BLaER1 treated with 17β-estradiol and CSF1 and Interleukin-3, amounts not matched to agents 10 nM and 100 nM (cell line): Measurements from ENCODE around the gene PTPRO.

Experiments
- H3K27ac ChIP-seq, 11 experiments: shearing (Covaris generic); formaldehyde crosslinking; 2 replicates each; pipeline ENCODE4 v1.8.1; 2022
- H3K27me3 ChIP-seq, 11 experiments: shearing (Covaris generic); formaldehyde crosslinking; 2 replicates each; pipeline ENCODE4 v1.8.1; 2022
- H3K36me3 ChIP-seq, 11 experiments: shearing (Covaris generic); formaldehyde crosslinking; 2 replicates each; pipeline ENCODE4 v1.8.1; 2022
- H3K4me1 ChIP-seq, 10 experiments: shearing (Covaris generic); formaldehyde crosslinking; 2 replicates each; pipeline ENCODE4 v1.8.1; 2022
- H3K4me2 ChIP-seq, 11 experiments: shearing (Covaris generic); formaldehyde crosslinking; 2 replicates each; pipeline ENCODE4 v1.8.1; 2022
- H3K4me3 ChIP-seq, 10 experiments: shearing (Covaris generic); formaldehyde crosslinking; 2 replicates each; pipeline ENCODE4 v1.8.1; 2022
- H3K9ac ChIP-seq, 11 experiments: shearing (Covaris generic); formaldehyde crosslinking; 2 replicates each; pipeline ENCODE4 v1.8.1; 2022
- H3K9me3 ChIP-seq, 11 experiments: shearing (Covaris generic); formaldehyde crosslinking; replicated peaks in 1 of 11; 2 replicates each; pipeline ENCODE4 v1.8.1; 2022
- H4K20me1 ChIP-seq, 11 experiments: shearing (Covaris generic); formaldehyde crosslinking; 2 replicates each; pipeline ENCODE4 v1.8.1; 2022
- Cebpa-rat ChIP-seq, 11 experiments: shearing (Covaris generic); IDR thresholded peaks; 2 replicates each; pipeline ENCODE4 v1.8.1; 2022

The PTPRO gene

GRCh38 chr12:15632708-15633107 lies 310.4 kb downstream of the PTPRO start:
- no peak for TF ChIP-seq Cebpa-rat (IDR thresholded peaks at IDR 0.05)
- H4K20me1 ChIP-seq, result no peaks in the 10 kb centered on the region
- H3K9ac ChIP-seq, result no peak overlapping the region
- peaks cover 0 to 11% (median 0%) of the 10 kb centered on the region in 11 experiments; a peak in 3 of 22 replicates for H3K36me3 ChIP-seq
- H3K27me3 ChIP-seq, result no peaks in the 10 kb centered on the region
- no peak overlapping the region for H3K4me3 ChIP-seq
- H3K9me3 ChIP-seq, result no peaks in the 10 kb centered on the region
- peaks cover 11 to 28% (median 16%) of the 10 kb centered on the region in 10 experiments; a peak in 15 of 20 replicates for H3K4me1 ChIP-seq
- H3K4me2 ChIP-seq, result no peak overlapping the region
- no peak overlapping the region for H3K27ac ChIP-seq

DNA sequence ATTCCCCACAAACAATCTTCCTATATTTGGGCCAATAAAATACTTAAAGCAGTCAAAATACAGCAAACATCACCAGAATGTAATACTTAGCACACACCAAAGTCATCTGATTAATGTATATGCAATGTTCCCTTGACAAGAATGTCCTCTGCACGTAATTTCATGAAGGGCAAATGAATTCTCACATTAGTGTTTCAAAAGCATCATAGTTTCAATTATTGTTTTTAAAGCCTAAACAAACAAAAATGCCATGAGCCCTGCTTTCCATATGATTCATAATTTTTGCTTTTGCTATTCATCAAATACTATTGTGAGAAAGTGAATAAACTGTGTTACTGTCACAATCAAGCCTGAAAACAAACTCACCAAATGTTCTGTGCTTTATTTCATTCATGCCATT lies 310.9 kb downstream of the PTPRO start:
- H3K4me1 ChIP-seq, result peaks cover 9 to 24% (median 13%) of the 10 kb centered on the region in 10 experiments; a peak in 15 of 20 replicates

GRCh38 chr12:15634010-15634683 lies 311.8 kb downstream of the PTPRO start:
- Histone ChIP-seq H4K20me1 (no peaks in the 10 kb centered on the region), H3K27me3 (no peaks in the 10 kb centered on the region), H3K27ac (no peak overlapping the region), H3K9ac (no peak overlapping the region), H3K9me3 (no peaks in the 10 kb centered on the region), H3K36me3 (peaks cover 0 to 11% (median 0%) of the 10 kb centered on the region in 11 experiments; a peak in 3 of 22 replicates), H3K4me2 (no peak overlapping the region), H3K4me1 (peaks cover 2 to 15% (median 5%) of the 10 kb centered on the region in 10 experiments; a peak in 14 of 20 replicates), H3K4me3 (no peak overlapping the region)
- no peak for TF ChIP-seq Cebpa-rat (IDR thresholded peaks at IDR 0.05)

More for the DNA sequence above, 310.9 kb downstream of the PTPRO start:
- no peaks in the 10 kb centered on the region for H4K20me1 ChIP-seq
- no peak overlapping the region for H3K9ac ChIP-seq
- no peak overlapping the region for H3K4me3 ChIP-seq
- no peaks in the 10 kb centered on the region for H3K27me3 ChIP-seq
- no peak overlapping the region for H3K4me2 ChIP-seq
- H3K36me3 ChIP-seq, result peaks cover 0 to 11% (median 0%) of the 10 kb centered on the region in 11 experiments; a peak in 3 of 22 replicates
- TF ChIP-seq Cebpa-rat (IDR thresholded peaks at IDR 0.05), result no peak
- no peaks in the 10 kb centered on the region for H3K9me3 ChIP-seq
- no peak overlapping the region for H3K27ac ChIP-seq

DNA sequence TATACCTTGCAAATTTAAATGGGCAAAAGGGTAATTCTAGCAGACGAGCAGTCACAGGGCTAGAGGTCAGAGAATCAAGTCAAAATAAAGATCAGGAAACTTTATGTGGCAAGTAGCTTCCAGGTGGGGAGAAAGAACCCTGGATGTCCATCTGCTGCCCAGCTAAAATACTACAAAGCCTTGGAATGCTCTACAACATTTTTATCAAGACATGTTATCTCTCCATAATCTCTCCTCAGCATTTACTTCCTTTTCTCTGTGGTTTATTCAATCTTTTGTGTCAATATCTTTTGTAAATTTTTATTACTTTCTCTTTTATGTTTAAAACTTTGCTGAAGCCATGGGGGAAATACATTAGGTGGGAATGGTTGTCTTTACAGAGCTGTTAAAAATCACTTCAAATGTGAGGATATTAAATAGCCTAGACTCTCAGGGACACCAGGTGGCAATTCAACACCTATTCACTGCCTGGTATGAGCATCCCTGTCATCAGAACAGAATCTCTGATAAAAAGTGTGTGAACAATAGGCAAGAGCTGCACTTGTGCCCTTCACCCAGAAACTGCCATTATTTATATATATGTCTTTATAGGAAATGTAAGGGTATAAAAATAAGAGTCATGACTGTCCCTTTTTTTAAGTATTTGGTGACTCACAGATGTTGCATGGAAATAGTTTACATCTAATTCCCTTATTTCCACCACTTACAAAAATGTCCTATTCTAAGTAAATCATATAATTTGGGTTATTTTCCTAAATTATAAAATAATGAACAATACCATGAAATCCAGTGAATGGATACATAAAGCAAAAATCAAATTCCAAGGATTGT lies 314.0 kb downstream of the PTPRO start:
- no peak overlapping the region for H3K9ac ChIP-seq
- H3K9me3 ChIP-seq, result no peaks in the 10 kb centered on the region
- H3K4me2 ChIP-seq, result no peak overlapping the region
- 0 out of 20 replicates have a peak, but pooled peaks cover 0 to 5% (median 0%) of the 10 kb centered on the region in 10 experiments for H3K4me1 ChIP-seq
- H3K36me3 ChIP-seq, result peaks cover 0 to 24% (median 0%) of the 10 kb centered on the region in 11 experiments; a peak in 4 of 22 replicates
- H3K4me3 ChIP-seq, result no peak overlapping the region
- no peaks in the 10 kb centered on the region for H4K20me1 ChIP-seq
- H3K27ac ChIP-seq, result no peak overlapping the region
- no peak for TF ChIP-seq Cebpa-rat (IDR thresholded peaks at IDR 0.05)
- H3K27me3 ChIP-seq, result no peaks in the 10 kb centered on the region

GRCh38 chr12:15638231-15638630 lies 315.9 kb downstream of the PTPRO start:
- no peak overlapping the region for H3K4me3 ChIP-seq
- TF ChIP-seq Cebpa-rat (IDR thresholded peaks at IDR 0.05), result no peak
- no peak overlapping the region for H3K9ac ChIP-seq
- H3K36me3 ChIP-seq, result peaks cover 0 to 32% (median 0%) of the 10 kb centered on the region in 11 experiments; a peak in 4 of 22 replicates
- H3K27me3 ChIP-seq, result no peaks in the 10 kb centered on the region
- H3K4me1 ChIP-seq, result 0 out of 20 replicates have a peak, but pooled peaks cover 0 to 5% (median 0%) of the 10 kb centered on the region in 10 experiments
- H3K9me3 ChIP-seq, result no peaks in the 10 kb centered on the region
- H3K4me2 ChIP-seq, result no peak overlapping the region
- H4K20me1 ChIP-seq, result no peaks in the 10 kb centered on the region
- H3K27ac ChIP-seq, result no peak overlapping the region

DNA sequence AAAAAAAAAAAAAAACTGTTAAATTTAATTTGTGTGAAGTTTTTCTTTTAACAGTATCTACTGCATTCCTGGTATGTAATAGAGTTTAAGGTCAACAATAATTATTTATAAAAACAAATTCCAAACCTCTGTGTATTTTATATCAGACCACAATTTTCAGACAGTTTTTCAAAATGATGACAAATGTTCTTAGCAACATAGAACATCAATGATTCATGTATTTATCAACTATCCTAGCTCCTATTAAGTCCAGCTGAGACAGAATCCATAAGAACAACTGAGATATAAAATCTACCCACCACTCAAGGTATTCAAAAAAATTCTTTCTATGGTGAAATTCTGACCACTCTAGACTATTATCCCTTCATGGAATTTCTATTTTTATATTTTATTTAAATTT lies 322.4 kb downstream of the PTPRO start:
- Histone ChIP-seq H3K9ac (no peak overlapping the region), H3K27ac (no peak overlapping the region)

GRCh38 chr12:15646581-15646980 lies 324.3 kb downstream of the PTPRO start:
- Histone ChIP-seq H3K9ac (no peak overlapping the region), H3K36me3 (peaks cover 0 to 25% (median 0%) of the 10 kb centered on the region in 11 experiments; a peak in 2 of 22 replicates), H4K20me1 (no peaks in the 10 kb centered on the region), H3K27me3 (no peaks in the 10 kb centered on the region), H3K27ac (no peak overlapping the region), H3K4me1 (peaks cover 0 to 10% (median 0%) of the 10 kb centered on the region in 10 experiments; a peak in 5 of 20 replicates), H3K9me3 (no peaks in the 10 kb centered on the region), H3K4me3 (no peak overlapping the region), H3K4me2 (no peak overlapping the region)
- no peak for TF ChIP-seq Cebpa-rat (IDR thresholded peaks at IDR 0.05)

More for the DNA sequence above, 322.4 kb downstream of the PTPRO start:
- Histone ChIP-seq H3K4me3 (no peak overlapping the region), H3K27me3 (no peaks in the 10 kb centered on the region), H3K9me3 (no peaks in the 10 kb centered on the region), H3K4me2 (no peak overlapping the region), H4K20me1 (no peaks in the 10 kb centered on the region), H3K36me3 (peaks cover 0 to 44% (median 0%) of the 10 kb centered on the region in 11 experiments; a peak in 4 of 22 replicates), H3K4me1 (peaks cover 0 to 10% (median 0%) of the 10 kb centered on the region in 10 experiments; a peak in 5 of 20 replicates)
- no peak for TF ChIP-seq Cebpa-rat (IDR thresholded peaks at IDR 0.05)
